Progenitor cell of endocrine pancreas (in vitro differentiated cells): Measurements from ENCODE around the gene AP3B1. TPM values are rescaled to one million over a fixed set of nuclear protein-coding genes. Genes with fewer than 3 reads are reported as not detected.

ENCODE experiments used
- DNase-seq: peaks from one replicate; pipeline ENCODE4 v3.0.0; 2021; ENCODE audit warnings: low spot score; ENCODE audit not compliant: unreplicated experiment
- H3K27ac Mint-ChIP-seq: 2 replicates; pipeline ENCODE4 v1.8.0; 2021; ENCODE audit warnings: mild to moderate bottlenecking, moderate library complexity, mixed read lengths
- H3K27me3 Mint-ChIP-seq: 2 replicates; pipeline ENCODE4 v1.8.0; 2021; ENCODE audit warnings: mixed read lengths
- H3K36me3 Mint-ChIP-seq: 2 replicates; pipeline ENCODE4 v1.8.0; 2022; ENCODE audit warnings: mixed read lengths; ENCODE audit not compliant: insufficient read depth
- H3K4me1 Mint-ChIP-seq: 2 replicates; pipeline ENCODE4 v1.8.0; 2021; ENCODE audit warnings: low read depth, mixed read lengths
- H3K4me3 Mint-ChIP-seq: 2 replicates; pipeline ENCODE4 v1.8.0; 2021; ENCODE audit warnings: low read depth, mild to moderate bottlenecking, moderate library complexity, mixed read lengths
- H3K9me3 Mint-ChIP-seq: 2 replicates; pipeline ENCODE4 v1.8.0; 2021; ENCODE audit warnings: low read depth, mixed read lengths
- total RNA-seq: library from RNA; stranded (reverse); gene quantifications from 2 replicates; pipeline ENCODE4 v1.2.1, GENCODE V29; 2021
- TF ChIP-seq, protein P1 (sequence below): fragments of 200-600 bp; sonication (generic); IDR thresholded peaks from one replicate; pipeline ENCODE4 v1.5.0; 2021; ENCODE audit warnings: antibody characterized with exemption, mild to moderate bottlenecking; ENCODE audit not compliant: unreplicated experiment

Gene AP3B1
- total RNA-seq, 1 donor from 2014 or later = 50.9 TPM

GRCh38 chr5:78326930-78327329 is 32.4 kb upstream of the AP3B1 start:
- Mint-ChIP-seq H3K36me3 (no peaks in the 10 kb centered on the region), H3K27me3 (peaks cover 3% of the 10 kb centered on the region), H3K9me3 (no peaks in the 10 kb centered on the region), H3K4me3 (no peak overlapping the region), H3K27ac (no peak overlapping the region), H3K4me1 (peaks cover 7% of the 10 kb centered on the region)
- DNase-seq = no peak
- TF ChIP-seq, protein P1, sequence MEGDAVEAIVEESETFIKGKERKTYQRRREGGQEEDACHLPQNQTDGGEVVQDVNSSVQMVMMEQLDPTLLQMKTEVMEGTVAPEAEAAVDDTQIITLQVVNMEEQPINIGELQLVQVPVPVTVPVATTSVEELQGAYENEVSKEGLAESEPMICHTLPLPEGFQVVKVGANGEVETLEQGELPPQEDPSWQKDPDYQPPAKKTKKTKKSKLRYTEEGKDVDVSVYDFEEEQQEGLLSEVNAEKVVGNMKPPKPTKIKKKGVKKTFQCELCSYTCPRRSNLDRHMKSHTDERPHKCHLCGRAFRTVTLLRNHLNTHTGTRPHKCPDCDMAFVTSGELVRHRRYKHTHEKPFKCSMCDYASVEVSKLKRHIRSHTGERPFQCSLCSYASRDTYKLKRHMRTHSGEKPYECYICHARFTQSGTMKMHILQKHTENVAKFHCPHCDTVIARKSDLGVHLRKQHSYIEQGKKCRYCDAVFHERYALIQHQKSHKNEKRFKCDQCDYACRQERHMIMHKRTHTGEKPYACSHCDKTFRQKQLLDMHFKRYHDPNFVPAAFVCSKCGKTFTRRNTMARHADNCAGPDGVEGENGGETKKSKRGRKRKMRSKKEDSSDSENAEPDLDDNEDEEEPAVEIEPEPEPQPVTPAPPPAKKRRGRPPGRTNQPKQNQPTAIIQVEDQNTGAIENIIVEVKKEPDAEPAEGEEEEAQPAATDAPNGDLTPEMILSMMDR = no peak

GRCh38 chr5:78323241-78323640 is 28.7 kb upstream of the AP3B1 start:
- no peak for DNase-seq
- peaks cover 3% of the 10 kb centered on the region for H3K27me3 Mint-ChIP-seq
- H3K36me3 Mint-ChIP-seq = no peaks in the 10 kb centered on the region
- H3K4me1 Mint-ChIP-seq = no peaks in the 10 kb centered on the region
- H3K9me3 Mint-ChIP-seq = no peaks in the 10 kb centered on the region
- H3K27ac Mint-ChIP-seq = no peak overlapping the region
- TF ChIP-seq, protein P1 = no peak
- no peak overlapping the region for H3K4me3 Mint-ChIP-seq

- TF ChIP-seq, protein P1 = peak; percentile 53
- H3K9me3 Mint-ChIP-seq = no peaks in the 10 kb centered on the region
- H3K36me3 Mint-ChIP-seq = no peaks in the 10 kb centered on the region
- no peak for DNase-seq
- no peaks in the 10 kb centered on the region for H3K4me1 Mint-ChIP-seq
- no peak overlapping the region for H3K4me3 Mint-ChIP-seq
- no peaks in the 10 kb centered on the region for H3K27me3 Mint-ChIP-seq
- no peak overlapping the region for H3K27ac Mint-ChIP-seq
Measured at GRCh38 chr5:78320401-78320800, 25.9 kb upstream of the AP3B1 start.

GRCh38 chr5:78318337-78318736 is 23.8 kb upstream of the AP3B1 start:
- Mint-ChIP-seq H3K27ac (no peak overlapping the region), H3K4me1 (no peaks in the 10 kb centered on the region), H3K9me3 (peaks cover 7% of the 10 kb centered on the region), H3K36me3 (no peaks in the 10 kb centered on the region), H3K27me3 (no peaks in the 10 kb centered on the region), H3K4me3 (no peak overlapping the region)
- no peak for DNase-seq
- TF ChIP-seq, protein P1 = no peak

DNA sequence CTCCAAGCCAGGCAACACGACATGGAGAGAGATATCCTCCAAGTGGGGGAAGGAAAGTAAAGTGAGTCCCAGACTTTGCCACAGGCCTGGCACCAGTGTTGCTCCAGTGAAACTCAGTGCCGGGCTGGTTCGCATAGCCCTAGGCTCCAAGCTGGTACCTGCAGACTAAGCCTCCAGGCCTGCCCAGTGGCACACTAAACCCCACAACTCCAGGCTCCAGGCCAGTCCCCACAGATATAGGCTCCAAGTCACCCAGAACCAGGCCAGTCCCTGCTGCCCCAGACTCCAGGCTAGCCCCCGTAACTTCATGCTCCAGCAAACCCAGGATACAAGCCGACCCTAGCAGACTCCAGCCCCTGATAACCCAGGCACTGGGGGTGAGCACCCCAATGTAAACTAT is 23.0 kb upstream of the AP3B1 start:
- no peak overlapping the region for H3K27ac Mint-ChIP-seq
- H3K4me3 Mint-ChIP-seq = no peak overlapping the region
- H3K36me3 Mint-ChIP-seq = no peaks in the 10 kb centered on the region
- no peak for DNase-seq
- no peaks in the 10 kb centered on the region for H3K4me1 Mint-ChIP-seq
- H3K27me3 Mint-ChIP-seq = no peaks in the 10 kb centered on the region
- H3K9me3 Mint-ChIP-seq = peaks cover 7% of the 10 kb centered on the region
- TF ChIP-seq, protein P1 = no peak

DNA sequence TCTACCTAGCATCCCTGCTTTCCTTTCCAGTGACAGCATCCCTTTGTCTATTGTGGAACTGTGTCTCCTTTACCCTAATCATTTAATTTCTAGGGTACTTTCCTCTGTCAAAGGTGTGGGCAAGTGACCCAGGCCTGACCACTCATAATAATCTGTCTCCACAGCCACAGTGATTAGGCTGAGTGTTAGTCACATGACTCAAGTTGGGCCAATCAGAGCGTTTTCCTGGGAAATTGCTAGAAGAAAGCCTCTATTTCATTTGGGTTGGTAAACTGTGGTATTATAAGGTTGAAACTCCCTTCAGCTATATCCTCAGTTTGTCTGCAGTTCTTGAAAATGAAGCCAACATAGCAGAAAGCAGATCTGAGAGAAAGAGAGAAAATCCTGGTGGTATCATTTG is 14.2 kb upstream of the AP3B1 start:
- Mint-ChIP-seq H3K36me3 (no peaks in the 10 kb centered on the region), H3K27ac (no peak overlapping the region), H3K27me3 (peaks cover 13% of the 10 kb centered on the region), H3K4me3 (no peak overlapping the region), H3K9me3 (no peaks in the 10 kb centered on the region), H3K4me1 (peaks cover 3% of the 10 kb centered on the region)
- TF ChIP-seq, protein P1 = no peak
- no peak for DNase-seq
